H9 (cell line): ENCODE measurements around the gene LTB4R. TPM values are rescaled to one million over a fixed set of nuclear protein-coding genes. Genes with fewer than 3 reads are reported as not detected.

Experiments
- DNase-seq: peaks from one replicate; pipeline ENCODE4 v3.0.0-alpha.2; 2017
- H2AFZ ChIP-seq: one replicate; pipeline ENCODE4 v1.6.1; 2013; ENCODE audit warnings: mild to moderate bottlenecking, low read length, control low read depth, moderate library complexity
- H2AK5ac ChIP-seq: 2 replicates; pipeline ENCODE4 v1.6.1; 2013; ENCODE audit warnings: low read length, control low read depth, mixed read lengths; ENCODE audit not compliant: insufficient read length
- H2BK120ac ChIP-seq: one replicate; pipeline ENCODE4 v1.6.1; 2013; ENCODE audit warnings: low read depth, mild to moderate bottlenecking, low read length, control low read depth, inconsistent platforms; ENCODE audit not compliant: poor library complexity, severe bottlenecking
- H2BK12ac ChIP-seq: 2 replicates; pipeline ENCODE4 v1.6.1; 2013; ENCODE audit warnings: low read length, control low read depth, mixed read lengths, low read depth; ENCODE audit not compliant: insufficient read length
- H2BK15ac ChIP-seq: 2 replicates; pipeline ENCODE4 v1.6.1; 2013; ENCODE audit warnings: low read depth, low read length, control low read depth
- H2BK20ac ChIP-seq: one replicate; pipeline ENCODE4 v1.6.1; 2013; ENCODE audit warnings: low read depth, mild to moderate bottlenecking, low read length, control low read depth, inconsistent platforms; ENCODE audit not compliant: poor library complexity, severe bottlenecking
- H2BK5ac ChIP-seq: 2 replicates; pipeline ENCODE4 v1.6.1; 2013; ENCODE audit warnings: low read length, control low read depth, mixed read lengths; ENCODE audit not compliant: insufficient read length
- H3K14ac ChIP-seq: 2 replicates; pipeline ENCODE4 v1.6.1; 2013; ENCODE audit warnings: low read length, control low read depth; ENCODE audit not compliant: insufficient read depth
- H3K18ac ChIP-seq: 2 replicates; pipeline ENCODE4 v1.6.1; 2013; ENCODE audit warnings: low read depth, mild to moderate bottlenecking, mixed read lengths, low read length, control low read depth; ENCODE audit not compliant: insufficient read length
- H3K23ac ChIP-seq: 2 replicates; pipeline ENCODE4 v1.6.1; 2013; ENCODE audit warnings: low read length, control low read depth, mixed read lengths, low read depth; ENCODE audit not compliant: insufficient read length
- H3K23me2 ChIP-seq: 2 replicates; pipeline ENCODE4 v1.6.1; 2013; ENCODE audit warnings: low read depth, mild to moderate bottlenecking, mixed read lengths, low read length, control low read depth; ENCODE audit not compliant: insufficient read length, poor library complexity, severe bottlenecking
- H3K27ac ChIP-seq: 2 replicates; pipeline ENCODE4 v1.5.1; 2013; ENCODE audit warnings: low read length, control low read depth, mixed read lengths, low read depth; ENCODE audit not compliant: insufficient read length
- H3K27me3 ChIP-seq: 2 replicates; pipeline ENCODE4 v1.6.1; 2013; ENCODE audit warnings: low read length, control low read depth, inconsistent platforms; ENCODE audit not compliant: insufficient read depth
- H3K4ac ChIP-seq: 2 replicates; pipeline ENCODE4 v1.6.1; 2013; ENCODE audit warnings: low read depth, mild to moderate bottlenecking, control low read depth, inconsistent platforms, low read length, moderate library complexity
- H3K4me1 ChIP-seq: 2 replicates; pipeline ENCODE4 v1.6.1; 2013; ENCODE audit warnings: low read length, control low read depth, inconsistent platforms; ENCODE audit not compliant: insufficient read depth
- H3K4me2 ChIP-seq: 2 replicates; pipeline ENCODE4 v1.6.1; 2013; ENCODE audit warnings: low read length, control low read depth, mixed read lengths; ENCODE audit not compliant: insufficient read length, insufficient read depth
- H3K56ac ChIP-seq: 2 replicates; pipeline ENCODE4 v1.6.1; 2013; ENCODE audit warnings: low read depth, mild to moderate bottlenecking, mixed read lengths, low read length, control low read depth; ENCODE audit not compliant: insufficient read length
- H3K79me1 ChIP-seq: 2 replicates; pipeline ENCODE4 v1.6.1; 2013; ENCODE audit warnings: low read depth, mild to moderate bottlenecking, moderate library complexity, low read length, control low read depth, inconsistent platforms; ENCODE audit not compliant: insufficient read depth, poor library complexity, severe bottlenecking
- H3K79me2 ChIP-seq: 2 replicates; pipeline ENCODE4 v1.6.1; 2013; ENCODE audit warnings: low read length, control low read depth, inconsistent platforms; ENCODE audit not compliant: insufficient read depth
- H3K9ac ChIP-seq: 2 replicates; pipeline ENCODE4 v1.6.1; 2013; ENCODE audit warnings: low read length, control low read depth, mixed read lengths; ENCODE audit not compliant: insufficient read length; ENCODE audit errors: extremely low read depth
- H3K9me3 ChIP-seq: one replicate; pipeline ENCODE4 v1.6.1; 2013; ENCODE audit warnings: low read depth, low read length, inconsistent platforms; ENCODE audit not compliant: control insufficient read depth
- H3T11ph ChIP-seq: one replicate; pipeline ENCODE4 v1.6.1; 2013; ENCODE audit warnings: mild to moderate bottlenecking, low read length, control low read depth, inconsistent platforms
- H4K20me1 ChIP-seq: one replicate; pipeline ENCODE4 v1.6.1; 2013; ENCODE audit not compliant: control insufficient read depth, insufficient read length, insufficient read depth
- H4K5ac ChIP-seq: 2 replicates; pipeline ENCODE4 v1.6.1; 2013; ENCODE audit warnings: low read depth, mild to moderate bottlenecking, mixed read lengths, low read length, control low read depth; ENCODE audit not compliant: insufficient read length
- H4K8ac ChIP-seq: replicated peaks from 2 replicates; pipeline ENCODE4 v1.6.1; 2013; ENCODE audit warnings: low read length, control low read depth, mixed read lengths, low read depth; ENCODE audit not compliant: insufficient read length
- H4K91ac ChIP-seq: 2 replicates; pipeline ENCODE4 v1.6.1; 2013; ENCODE audit warnings: low read depth, mild to moderate bottlenecking, moderate library complexity, mixed read lengths, low read length, control low read depth; ENCODE audit not compliant: insufficient read length
- H3K27ac Mint-ChIP-seq, 3 experiments: 2 replicates in 2 of 3; 3 replicates in 1 of 3; pipeline ENCODE4 v1.8.0; 2020 to 2021; ENCODE audit warnings: mixed read lengths in 3 of 3, mild to moderate bottlenecking in 1 of 3, moderate library complexity in 1 of 3
- H3K27me3 Mint-ChIP-seq: 2 replicates; pipeline ENCODE4 v1.8.0; 2021; ENCODE audit warnings: low read depth, mild to moderate bottlenecking, moderate library complexity, mixed read lengths
- H3K36me3 Mint-ChIP-seq, 3 experiments: 2 replicates in 2 of 3; 3 replicates in 1 of 3; pipeline ENCODE4 v1.8.0; 2020 to 2021; ENCODE audit warnings: low read depth in 3 of 3, mixed read lengths in 3 of 3; ENCODE audit not compliant: insufficient read depth in 1 of 3
- H3K4me1 Mint-ChIP-seq, 2 experiments: 2 replicates each; pipeline ENCODE4 v1.8.0; 2020; ENCODE audit warnings: mixed read lengths in 2 of 2
- H3K4me3 Mint-ChIP-seq, 2 experiments: 2 replicates in 1 of 2; 3 replicates in 1 of 2; pipeline ENCODE4 v1.8.0; 2020 to 2021; ENCODE audit warnings: mild to moderate bottlenecking in 2 of 2, mixed read lengths in 2 of 2, moderate library complexity in 1 of 2
- H3K9me3 Mint-ChIP-seq, 2 experiments: 2 replicates in 1 of 2; 3 replicates in 1 of 2; pipeline ENCODE4 v1.8.0; 2020; ENCODE audit warnings: mild to moderate bottlenecking in 2 of 2, mixed read lengths in 2 of 2, moderate library complexity in 1 of 2
- CTCF ChIP-seq: fragments of 200-600 bp; sonication (generic); conservative IDR thresholded peaks from 3 replicates; pipeline ENCODE4 v1.8.0; 2021; ENCODE audit warnings: antibody characterized with exemption, mild to moderate bottlenecking
- WGBS: extraction: QIAGEN DNeasy Blood & Tissue Kit; methylation state at CpG from one replicate; pipeline ENCODE4 v1.1.7; 2013; ENCODE audit warnings: missing lambda C conversion rate, low lambda C conversion rate, mixed read lengths; ENCODE audit not compliant: insufficient read length; ENCODE audit errors: extremely low coverage; 5-methylcytosine and 5-hydroxymethylcytosine counted together
- total RNA-seq: library from RNA; stranded (reverse); gene quantifications from 2 replicates; pipeline ENCODE4 v1.2.1, GENCODE V29; 2021

The LTB4R gene
- total RNA-seq, 1 experiment from 2014 or later = 8.9 TPM

- H3K4me1 ChIP-seq = no peaks in the 10 kb centered on the region
- H4K5ac ChIP-seq = no peak overlapping the region
- no peak for TF ChIP-seq CTCF
- Mint-ChIP-seq H3K36me3 (no peaks in the 10 kb centered on the region), H3K27me3 (no peaks in the 10 kb centered on the region), H3K4me1 (peaks cover 2 to 11% of the 10 kb centered on the region in 2 experiments; a peak in 2 of 4 replicates), H3K9me3 (no peaks in the 10 kb centered on the region), H3K27ac (no peak overlapping the region; a peak in 1 of 7 replicates), H3K4me3 (no peak overlapping the region)
- no peaks in the 10 kb centered on the region for H3K79me1 ChIP-seq
- H3K27ac ChIP-seq = no peak overlapping the region
- no peak overlapping the region for H2BK20ac ChIP-seq
- H3K4me2 ChIP-seq = no peak overlapping the region
- H3K79me2 ChIP-seq = no peaks in the 10 kb centered on the region
- DNase-seq = no peak
- H3T11ph ChIP-seq = no peak overlapping the region
- no peaks in the 10 kb centered on the region for H3K27me3 ChIP-seq
- no peak overlapping the region for H3K23ac ChIP-seq
- no peaks in the 10 kb centered on the region for H4K20me1 ChIP-seq
- no peak overlapping the region for H2BK5ac ChIP-seq
- no peak overlapping the region for H3K4ac ChIP-seq
- H3K9ac ChIP-seq = no peak overlapping the region
- H2BK120ac ChIP-seq = no peak overlapping the region
- no peak overlapping the region for H3K18ac ChIP-seq
- H3K14ac ChIP-seq = no peak overlapping the region
- H3K23me2 ChIP-seq = no peaks in the 10 kb centered on the region
- no peak overlapping the region for H2BK12ac ChIP-seq
- no peak overlapping the region for H2AK5ac ChIP-seq
- H2BK15ac ChIP-seq = no peak overlapping the region
- peak overlapping the region; percentile 17 for H4K91ac ChIP-seq
- H3K56ac ChIP-seq = no peak overlapping the region
- no CpG with 5 or more reads among the region's 5 CpGs for WGBS
- no peak overlapping the region for H2AFZ ChIP-seq
- H3K9me3 ChIP-seq = no peaks in the 10 kb centered on the region
- no peak overlapping the region for H4K8ac ChIP-seq
Measured at GRCh38 chr14:24278424-24278823, 32.9 kb upstream of the LTB4R start.
